ENCODE data around the gene C19orf44. TPM values are rescaled to one million over a fixed set of nuclear protein-coding genes. Genes with fewer than 3 reads are reported as not detected.

Gene C19orf44
- total and polyA plus RNA-seq, 2 experiments from 2014 or later: 2.4 to 5.1 TPM

GRCh38 chr19:16531380-16531669 lies 35.1 kb downstream of the C19orf44 start:
- no peaks in the 10 kb centered on the region for H3K27me3 ChIP-seq (replicated peaks; ENCODE audit: insufficient read depth)
- in situ Hi-C loops (cut with MboI): no loop called here
- WGBS, 2 experiments (ENCODE audit: low coverage in 1 of 2, low lambda C conversion rate in 2 of 2, missing lambda C conversion rate in 2 of 2): 96% methylated on average over 12 of the region's 12 CpGs

DNA sequence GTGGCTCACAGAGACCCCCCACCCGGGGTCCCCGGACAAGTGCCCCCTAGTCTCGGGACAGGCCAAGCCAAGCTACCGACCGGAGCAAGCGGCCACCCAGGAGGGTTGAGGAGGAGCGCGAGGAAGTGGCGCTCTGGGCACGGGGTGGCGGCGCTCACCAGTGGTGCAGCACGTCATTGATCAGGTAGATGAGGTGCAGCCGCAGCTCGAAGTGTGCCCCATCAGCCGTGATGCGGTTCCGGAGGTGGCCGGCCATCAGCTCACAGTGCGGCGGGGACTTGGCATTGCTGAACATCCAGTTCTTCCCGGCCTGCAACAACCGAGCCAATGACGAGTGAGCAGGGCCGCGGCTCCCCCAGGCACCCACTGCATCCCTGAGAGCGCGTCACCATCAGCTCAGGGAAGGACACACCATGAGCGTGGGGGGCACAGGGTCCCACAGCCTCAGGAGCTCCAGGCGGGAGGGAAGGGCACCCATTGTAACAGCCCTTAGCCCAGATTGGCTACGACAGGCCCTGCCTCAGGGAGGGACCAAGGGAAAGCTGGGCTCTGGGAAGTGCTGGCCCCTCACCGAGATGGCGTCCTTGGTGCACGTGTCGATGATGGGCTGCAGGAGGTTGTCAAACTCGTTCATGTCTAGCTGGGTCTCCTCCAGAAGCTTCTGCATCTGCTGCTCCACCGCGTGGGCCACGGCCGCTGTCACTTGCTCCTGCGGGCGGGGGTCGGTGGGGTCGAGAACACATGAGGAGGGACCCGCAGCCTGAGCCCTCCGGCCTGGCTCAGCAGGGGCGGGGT lies 36.4 kb downstream of the C19orf44 start:
- H3K36me3 ChIP-seq (ENCODE audit: low read depth): peaks cover 28% of the 10 kb centered on the region; the same call in 1 of the 2 replicates
- 92 to 93% methylated on average over 38 to 45 of the region's 47 CpGs for WGBS, 2 experiments (ENCODE audit: low coverage in 1 of 2, low lambda C conversion rate in 2 of 2, missing lambda C conversion rate in 2 of 2)

More at GRCh38 chr19:16531380-16531669, 35.1 kb downstream of the C19orf44 start:
- Histone ChIP-seq H3K9ac (no peak overlapping the region), H3K36me3 (ENCODE audit: low read depth) (peaks cover 30% of the 10 kb centered on the region; the same call in 1 of the 2 replicates), H3K4me1 (ENCODE audit: insufficient read depth) (no peaks in the 10 kb centered on the region), H3K79me2 (ENCODE audit: insufficient read depth) (peaks cover 20% of the 10 kb centered on the region), H2AFZ (no peak overlapping the region), H4K20me1 (ENCODE audit: insufficient read depth) (no peaks in the 10 kb centered on the region), H3K4me2 (ENCODE audit: unreplicated experiment) (no peak overlapping the region), H3F3A (ENCODE audit: insufficient read depth) (no peaks in the 10 kb centered on the region), H3K9me2 (ENCODE audit: insufficient read depth) (no peaks in the 10 kb centered on the region), H3K4me3 (no peak overlapping the region), H3K27ac (no peak overlapping the region), H3K9me3 (ENCODE audit: low read depth) (no peaks in the 10 kb centered on the region)
- TF ChIP-seq EZH2 (IDR thresholded peaks at IDR 0.05; ENCODE audit: insufficient read depth, poor library complexity, severe bottlenecking) (no peak), EZH2phosphoT487 (IDR thresholded peaks at IDR 0.05; ENCODE audit: insufficient read depth, low read depth) (no peak)
- no peak for DNase-seq

GRCh38 chr19:16535381-16535780 lies 39.2 kb downstream of the C19orf44 start:
- Histone ChIP-seq H3K4me2 (ENCODE audit: unreplicated experiment) (no peak overlapping the region), H3K4me1 (ENCODE audit: insufficient read depth) (no peaks in the 10 kb centered on the region), H3K9me2 (ENCODE audit: insufficient read depth) (no peaks in the 10 kb centered on the region), H3K9me3 (ENCODE audit: low read depth) (no peaks in the 10 kb centered on the region), H3K4me3 (no peak overlapping the region), H3K27me3 (replicated peaks; ENCODE audit: insufficient read depth) (no peaks in the 10 kb centered on the region), H3F3A (ENCODE audit: insufficient read depth) (no peaks in the 10 kb centered on the region), H3K9ac (no peak overlapping the region), H4K20me1 (ENCODE audit: insufficient read depth) (no peaks in the 10 kb centered on the region), H3K79me2 (ENCODE audit: insufficient read depth) (peaks cover 61% of the 10 kb centered on the region), H3K27ac (no peak overlapping the region), H3K36me3 (ENCODE audit: low read depth) (peaks cover 12% of the 10 kb centered on the region; the same call in 1 of the 2 replicates), H2AFZ (no peak overlapping the region)
- 94 to 95% methylated on average over 14 to 18 of the region's 18 CpGs for WGBS, 2 experiments (ENCODE audit: low coverage in 1 of 2, low lambda C conversion rate in 2 of 2, missing lambda C conversion rate in 2 of 2)
- in situ Hi-C loops (cut with MboI): no loop called here
- no peak for DNase-seq
- TF ChIP-seq EZH2phosphoT487 (IDR thresholded peaks at IDR 0.05; ENCODE audit: insufficient read depth, low read depth): no peak
- no peak for TF ChIP-seq EZH2 (IDR thresholded peaks at IDR 0.05; ENCODE audit: insufficient read depth, poor library complexity, severe bottlenecking)

More for the DNA sequence above, 36.4 kb downstream of the C19orf44 start:
- Histone ChIP-seq H3K79me2 (ENCODE audit: insufficient read depth) (peaks cover 33% of the 10 kb centered on the region), H3K4me1 (ENCODE audit: insufficient read depth) (no peaks in the 10 kb centered on the region), H2AFZ (no peak overlapping the region), H3K9me2 (ENCODE audit: insufficient read depth) (no peaks in the 10 kb centered on the region), H3K4me2 (ENCODE audit: unreplicated experiment) (no peak overlapping the region), H3F3A (ENCODE audit: insufficient read depth) (no peaks in the 10 kb centered on the region), H4K20me1 (ENCODE audit: insufficient read depth) (no peaks in the 10 kb centered on the region), H3K4me3 (no peak overlapping the region), H3K27me3 (replicated peaks; ENCODE audit: insufficient read depth) (no peaks in the 10 kb centered on the region), H3K9me3 (ENCODE audit: low read depth) (no peaks in the 10 kb centered on the region), H3K27ac (no peak overlapping the region), H3K9ac (no peak overlapping the region)
- in situ Hi-C loops (cut with MboI): no loop called here
- TF ChIP-seq EZH2phosphoT487 (IDR thresholded peaks at IDR 0.05; ENCODE audit: insufficient read depth, low read depth) (no peak), EZH2 (IDR thresholded peaks at IDR 0.05; ENCODE audit: insufficient read depth, poor library complexity, severe bottlenecking) (no peak)
- no peak for DNase-seq

DNA sequence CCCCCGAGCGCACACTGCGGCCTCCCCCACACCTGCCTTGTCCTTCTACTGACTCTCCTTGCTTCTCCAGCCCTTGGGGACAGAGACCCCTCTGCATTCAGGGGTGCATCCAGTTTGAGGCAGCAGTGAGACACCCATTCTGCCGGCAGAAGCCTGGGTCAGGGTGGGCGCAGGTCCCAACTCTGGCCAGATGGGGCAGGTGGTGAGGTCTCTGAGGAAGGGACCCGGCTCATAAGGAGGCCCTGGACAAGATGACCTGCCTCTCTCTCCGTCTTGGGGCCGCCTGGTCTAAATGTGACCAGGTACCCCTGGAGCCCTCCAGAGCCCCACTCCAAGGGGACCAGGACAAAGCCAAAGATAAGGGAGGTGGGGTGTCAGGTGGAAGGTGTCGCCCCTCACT lies 39.9 kb downstream of the C19orf44 start:
- no peaks in the 10 kb centered on the region for H3K9me3 ChIP-seq (ENCODE audit: low read depth)
- H3K9me2 ChIP-seq (ENCODE audit: insufficient read depth): no peaks in the 10 kb centered on the region
- H3F3A ChIP-seq (ENCODE audit: insufficient read depth): peaks cover 2% of the 10 kb centered on the region; the same call in 1 of the 2 replicates
- H3K9ac ChIP-seq: no peak overlapping the region
- no peak for TF ChIP-seq EZH2phosphoT487 (IDR thresholded peaks at IDR 0.05; ENCODE audit: insufficient read depth, low read depth)
- no peak for TF ChIP-seq EZH2 (IDR thresholded peaks at IDR 0.05; ENCODE audit: insufficient read depth, poor library complexity, severe bottlenecking)
- H3K27ac ChIP-seq: no peak overlapping the region
- in situ Hi-C loops (cut with MboI): no loop called here
- H3K79me2 ChIP-seq (ENCODE audit: insufficient read depth): peaks cover 68% of the 10 kb centered on the region
- H3K36me3 ChIP-seq (ENCODE audit: low read depth): peaks cover 12% of the 10 kb centered on the region; the same call in 1 of the 2 replicates
- H3K27me3 ChIP-seq (replicated peaks; ENCODE audit: insufficient read depth): no peaks in the 10 kb centered on the region
- DNase-seq: no peak
- H4K20me1 ChIP-seq (ENCODE audit: insufficient read depth): 0 out of 2 replicates have a peak, but pooled peaks cover 3% of the 10 kb centered on the region
- no peak overlapping the region for H3K4me3 ChIP-seq
- no peak overlapping the region for H3K4me2 ChIP-seq (ENCODE audit: unreplicated experiment)
- peaks cover 6% of the 10 kb centered on the region for H3K4me1 ChIP-seq (ENCODE audit: insufficient read depth)
- WGBS, 2 experiments (ENCODE audit: low coverage in 1 of 2, low lambda C conversion rate in 2 of 2, missing lambda C conversion rate in 2 of 2): 98 to 100% methylated on average over 9 of the region's 9 CpGs
- no peak overlapping the region for H2AFZ ChIP-seq

Data from GM23248 (cell line).